DMS53 treated with DMSO at 0.1 percent for 48 hours (cell line): Measurements from ENCODE around the gene TLR5.
A peak's percentile ranks its signal among the peaks of the same experiment; 100 is the strongest.

Experiments
- DNase-seq: peaks from one replicate; lab custom pipeline; 2025; ENCODE audit not compliant: unreplicated experiment; lab: John Stamatoyannopoulos, UW

The TLR5 gene

GRCh38 chr1:223074445-223075300 lies 68.4 kb downstream of the TLR5 start:
- peak; percentile 37 for DNase-seq

GRCh38 chr1:223068900-223069665 lies 74.0 kb downstream of the TLR5 start:
- no peak for DNase-seq

- no peak for DNase-seq
Observed at GRCh38 chr1:223067914-223068313, 75.1 kb downstream of the TLR5 start.

GRCh38 chr1:223066415-223066814 lies 76.6 kb downstream of the TLR5 start:
- no peak for DNase-seq

DNA sequence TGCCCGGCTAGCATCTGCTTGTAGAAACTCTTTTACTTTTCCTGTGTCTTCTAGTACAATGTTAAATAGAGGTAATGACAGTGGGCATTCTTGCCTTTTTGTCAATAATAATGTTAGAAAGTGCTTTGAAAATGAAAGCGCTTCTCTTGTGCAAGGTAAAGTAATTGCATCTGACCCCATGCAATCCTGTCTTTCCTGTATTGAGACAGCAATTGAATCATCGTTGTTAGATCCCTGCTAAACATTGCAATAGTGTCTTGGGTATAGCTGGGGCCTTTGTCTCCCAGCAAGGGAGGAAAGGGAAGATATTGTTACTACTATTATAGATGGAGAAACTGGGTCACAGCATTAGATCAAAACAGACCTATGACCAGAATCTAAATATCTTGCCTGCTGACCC lies 80.9 kb downstream of the TLR5 start:
- no peak for DNase-seq

- no peak for DNase-seq
Observed at GRCh38 chr1:223059526-223059925, 83.5 kb downstream of the TLR5 start.
